OCI-LY1 (cell line): ENCODE measurements around the gene SRBD1.

Source experiments
- CTCF ChIP-seq: fragments of 200-600 bp; sonication (generic), shearing (Covaris generic); IDR thresholded peaks from 2 replicates; pipeline ENCODE4 v1.5.1; 2017; ENCODE audit warnings: mild to moderate bottlenecking, antibody characterized with exemption, low read length, moderate library complexity, mixed read lengths
- EZH2 ChIP-seq: fragments of 200-600 bp; sonication (generic), shearing (Covaris generic); IDR thresholded peaks from 2 replicates; pipeline ENCODE4 v1.8.0; 2017; ENCODE audit warnings: borderline replicate concordance, mixed run types, mild to moderate bottlenecking, antibody characterized with exemption, low read length, moderate library complexity, mixed read lengths

GRCh38 chr2:45368792-45369191 is 242.3 kb downstream of the SRBD1 start:
- no peak for TF ChIP-seq EZH2
- TF ChIP-seq CTCF, result no peak
